H1 (cell line): Measurements from ENCODE around the gene CAMTA1. TPM values are rescaled to one million over a fixed set of nuclear protein-coding genes. Genes with fewer than 3 reads are reported as not detected.

Source experiments
- CTCF ChIA-PET: fragments of 300-600 bp; sonication (Branson Sonifier 250); formaldehyde crosslinking; loops from one replicate; lab custom pipeline; 2021; ENCODE audit not compliant: partially characterized antibody; lab: Charles Lee
- POLR2A ChIA-PET: fragments of 300-600 bp; sonication (Branson Sonifier 250); formaldehyde crosslinking; loops from one replicate; lab custom pipeline; 2021; ENCODE audit warnings: inconsistent platforms; ENCODE audit not compliant: partially characterized antibody; lab: Charles Lee
- DNase-seq, 2 experiments: peaks; one replicate each; pipeline versions ENCODE4 v3.0.0 to v3.0.0-alpha.2; 2010 to 2022; ENCODE audit warnings: low spot score in 2 of 2, low read depth in 1 of 2, mixed read lengths in 1 of 2
- FAIRE-seq: peaks from 2 replicates; lab custom pipeline; 2011; peaks lifted over from hg19 to GRCh38; lab: Jason Lieb, UNC
- H2AFZ ChIP-seq: 2 replicates; pipeline ENCODE4 v1.8.1; 2012; ENCODE audit warnings: low read length, inconsistent platforms
- H2AK5ac ChIP-seq: 2 replicates; pipeline ENCODE4 v1.6.1; 2013; ENCODE audit warnings: low read depth, low read length
- H2BK120ac ChIP-seq: replicated peaks from 2 replicates; pipeline ENCODE3; 2013; ENCODE audit warnings: low read depth, low read length, inconsistent platforms
- H2BK12ac ChIP-seq: 2 replicates; pipeline ENCODE4 v1.6.1; 2013; ENCODE audit warnings: low read depth, low read length
- H2BK15ac ChIP-seq: 2 replicates; pipeline ENCODE4 v1.6.1; 2013; ENCODE audit warnings: low read length
- H2BK20ac ChIP-seq: 2 replicates; pipeline ENCODE4 v1.6.1; 2013; ENCODE audit warnings: low read length
- H2BK5ac ChIP-seq: 2 replicates; pipeline ENCODE4 v1.6.1; 2013; ENCODE audit warnings: low read depth, low read length
- H3K14ac ChIP-seq: 2 replicates; pipeline ENCODE4 v1.6.1; 2013; ENCODE audit warnings: inconsistent platforms; ENCODE audit not compliant: insufficient read length
- H3K18ac ChIP-seq: 2 replicates; pipeline ENCODE4 v1.6.1; 2013; ENCODE audit warnings: low read length; ENCODE audit errors: extremely low read depth
- H3K23ac ChIP-seq: 2 replicates; pipeline ENCODE4 v1.6.1; 2013; ENCODE audit warnings: inconsistent platforms; ENCODE audit not compliant: insufficient read length
- H3K23me2 ChIP-seq: 2 replicates; pipeline ENCODE4 v1.6.1; 2013; ENCODE audit warnings: low read depth, low read length
- H3K27ac ChIP-seq: 2 replicates; pipeline ENCODE4 v1.6.1; 2011; ENCODE audit warnings: low read depth, low read length, inconsistent platforms
- H3K27me3 ChIP-seq, 4 experiments: replicated peaks in 1 of 4; 1 replicate in 1 of 4; 2 replicates in 3 of 4; pipeline versions ENCODE4 v1.6.1 to v1.8.1; 2011 to 2013; ENCODE audit warnings: low read length in 3 of 4, mild to moderate bottlenecking in 3 of 4, inconsistent platforms in 2 of 4, mixed read lengths in 2 of 4, moderate library complexity in 1 of 4; ENCODE audit not compliant: control insufficient read depth in 3 of 4, insufficient read depth in 3 of 4; ENCODE audit errors: extremely low read depth in 1 of 4
- H3K36me3 ChIP-seq, 4 experiments: 2 replicates each; pipeline versions ENCODE4 v1.6.1 to v1.8.1; 2011 to 2013; ENCODE audit warnings: mild to moderate bottlenecking in 4 of 4, low read length in 3 of 4, moderate library complexity in 2 of 4, control low read depth in 1 of 4, inconsistent platforms in 1 of 4; ENCODE audit not compliant: insufficient read depth in 4 of 4, control insufficient read depth in 2 of 4
- H3K4ac ChIP-seq: replicated peaks from 2 replicates; pipeline ENCODE3; 2013; ENCODE audit warnings: low read length, low read depth, mixed read lengths, inconsistent platforms; ENCODE audit not compliant: insufficient read length
- H3K4me1 ChIP-seq, 4 experiments: replicated peaks in 1 of 4; 1 replicate in 1 of 4; 2 replicates in 3 of 4; pipeline versions ENCODE4 v1.6.1 to v1.8.1; 2011 to 2013; ENCODE audit warnings: low read length in 3 of 4, inconsistent platforms in 2 of 4, mixed read lengths in 1 of 4; ENCODE audit not compliant: insufficient read depth in 4 of 4, control insufficient read depth in 3 of 4
- H3K4me2 ChIP-seq, 2 experiments: 2 replicates each; pipeline versions ENCODE4 v1.6.1 to v1.8.1; 2011 to 2013; ENCODE audit warnings: low read depth in 2 of 2, low read length in 2 of 2, control low read depth in 1 of 2, inconsistent platforms in 1 of 2, mild to moderate bottlenecking in 1 of 2; ENCODE audit not compliant: insufficient read depth in 1 of 2
- H3K4me3 ChIP-seq, 4 experiments: fragments of 200-600, 300-600 bp in 1 of 4; sonication (generic), shearing (Covaris generic), sonication (Bioruptor Twin) in 1 of 4; 2 replicates each; pipeline versions ENCODE4 v1.5.1 to v1.8.1; 2011 to 2016; ENCODE audit warnings: low read length in 4 of 4, low read depth in 3 of 4, control low read depth in 2 of 4, inconsistent platforms in 2 of 4, mild to moderate bottlenecking in 2 of 4, mixed read lengths in 1 of 4, moderate library complexity in 1 of 4; ENCODE audit not compliant: insufficient read depth in 2 of 4; ENCODE audit errors: extremely low read depth in 1 of 4
- H3K56ac ChIP-seq: replicated peaks from 2 replicates; pipeline ENCODE3; 2013; ENCODE audit warnings: low read depth, mild to moderate bottlenecking, mixed read lengths, low read length, inconsistent platforms; ENCODE audit not compliant: insufficient read length
- H3K79me1 ChIP-seq: 2 replicates; pipeline ENCODE4 v1.6.1; 2013; ENCODE audit warnings: low read depth, low read length, control low read depth
- H3K79me2 ChIP-seq, 2 experiments: 2 replicates each; pipeline versions ENCODE4 v1.6.1 to v1.8.1; 2012 to 2013; ENCODE audit warnings: low read length in 2 of 2, mild to moderate bottlenecking in 2 of 2, inconsistent platforms in 1 of 2; ENCODE audit not compliant: insufficient read depth in 2 of 2, control insufficient read depth in 1 of 2
- H3K9ac ChIP-seq, 4 experiments: replicated peaks in 1 of 4; 1 replicate in 1 of 4; 2 replicates in 3 of 4; pipeline versions ENCODE4 v1.6.1 to v1.8.1; 2011 to 2013; ENCODE audit warnings: low read depth in 3 of 4, low read length in 3 of 4, control low read depth in 2 of 4, mild to moderate bottlenecking in 2 of 4, moderate library complexity in 2 of 4, inconsistent platforms in 1 of 4; ENCODE audit errors: extremely low read depth in 1 of 4
- H3K9me3 ChIP-seq, 2 experiments: 2 replicates each; pipeline versions ENCODE4 v1.6.1 to v1.8.1; 2012 to 2013; ENCODE audit warnings: mild to moderate bottlenecking in 2 of 2, moderate library complexity in 2 of 2, control low read depth in 1 of 2, inconsistent platforms in 1 of 2, low read depth in 1 of 2, low read length in 1 of 2, mixed read lengths in 1 of 2; ENCODE audit not compliant: insufficient read depth in 2 of 2
- H4K20me1 ChIP-seq, 2 experiments: replicated peaks in 1 of 2; 2 replicates each; pipeline versions ENCODE3 to v1.8.1; 2011 to 2013; ENCODE audit warnings: inconsistent platforms in 2 of 2, low read length in 2 of 2, mild to moderate bottlenecking in 1 of 2; ENCODE audit not compliant: insufficient read depth in 2 of 2, control insufficient read depth in 1 of 2
- H4K5ac ChIP-seq: 2 replicates; pipeline ENCODE4 v1.6.1; 2013; ENCODE audit warnings: low read length, low read depth, mixed read lengths, inconsistent platforms; ENCODE audit not compliant: insufficient read length
- H4K8ac ChIP-seq: 2 replicates; pipeline ENCODE4 v1.8.0; 2013; ENCODE audit warnings: mild to moderate bottlenecking, moderate library complexity, low read length, inconsistent platforms; ENCODE audit not compliant: insufficient read depth; ENCODE audit errors: extremely low read depth
- H4K91ac ChIP-seq: replicated peaks from 2 replicates; pipeline ENCODE3; 2013; ENCODE audit warnings: low read length, mixed read lengths, inconsistent platforms; ENCODE audit not compliant: insufficient read length
- CBX5 ChIP-seq: fragments of 300-800, 300-1000 bp; sonication (generic); IDR thresholded peaks from 2 replicates; pipeline ENCODE4 v1.7.1; 2016; ENCODE audit warnings: antibody characterized with exemption, low read length, low read depth
- CREB1 ChIP-seq: IDR thresholded peaks from 2 replicates; pipeline ENCODE4 v1.6.1; 2012; ENCODE audit warnings: inconsistent platforms
- CTBP2 ChIP-seq: IDR thresholded peaks from 2 replicates; pipeline ENCODE4 v1.7.0; 2011; ENCODE audit warnings: borderline replicate concordance, mild to moderate bottlenecking, moderate library complexity, mixed read lengths, low read length; ENCODE audit not compliant: insufficient read depth, insufficient read length
- EP300 ChIP-seq, 2 experiments: IDR thresholded peaks; 1 replicate in 1 of 2; 2 replicates in 1 of 2; pipeline ENCODE4 v1.6.1; 2011 to 2012; ENCODE audit warnings: low read depth in 2 of 2, low read length in 2 of 2, mild to moderate bottlenecking in 2 of 2, borderline replicate concordance in 1 of 2, inconsistent platforms in 1 of 2, moderate library complexity in 1 of 2
- KDM4A ChIP-seq: IDR thresholded peaks from one replicate; pipeline ENCODE4 v1.7.1; 2012; ENCODE audit warnings: low read depth, mild to moderate bottlenecking, moderate library complexity, low read length, inconsistent platforms; ENCODE audit not compliant: severe bottlenecking
- KDM5A ChIP-seq: fragments of 200-600 bp; IDR thresholded peaks from 2 replicates; pipeline ENCODE4 v1.7.1; 2012; ENCODE audit warnings: mild to moderate bottlenecking, low read length, inconsistent platforms, mixed read lengths
- RFX5 ChIP-seq: IDR thresholded peaks from 2 replicates; pipeline ENCODE4 v1.6.1; 2011; ENCODE audit warnings: low read depth, low read length, improper control_type of control experiment, borderline replicate concordance
- RNF2 ChIP-seq: fragments of 200-900, 300-1000 bp; sonication (generic); IDR thresholded peaks from 2 replicates; pipeline ENCODE4 v1.7.1; 2016; ENCODE audit warnings: borderline replicate concordance, low read depth, mild to moderate bottlenecking, antibody characterized with exemption, low read length; ENCODE audit not compliant: poor library complexity, severe bottlenecking; ENCODE audit errors: missing control alignments
- SP1 ChIP-seq: IDR thresholded peaks from 2 replicates; pipeline ENCODE4 v1.6.1; 2011; ENCODE audit warnings: low read depth, low read length
- SP2 ChIP-seq: IDR thresholded peaks from 2 replicates; pipeline ENCODE4 v1.6.1; 2012; ENCODE audit warnings: mild to moderate bottlenecking, low read length, inconsistent platforms
- TAF7 ChIP-seq: optimal IDR thresholded peaks from 2 replicates; pipeline ENCODE3; 2011; ENCODE audit warnings: low read depth, mild to moderate bottlenecking, inconsistent platforms, low read length, moderate library complexity, borderline replicate concordance
- TEAD4 ChIP-seq: IDR thresholded peaks from 2 replicates; pipeline ENCODE4 v1.6.1; 2012; ENCODE audit warnings: low read depth, low read length, inconsistent platforms, mixed read lengths
- WGBS, 2 experiments: shearing (Covaris generic) in 1 of 2; methylation state at CpG; one replicate each; pipeline versions ENCODE4 v1.1.6 to v1.1.7; 2013 to 2015; ENCODE audit warnings: low lambda C conversion rate in 2 of 2, mixed read lengths in 2 of 2, inconsistent platforms in 1 of 2, low coverage in 1 of 2, missing lambda C conversion rate in 1 of 2; ENCODE audit not compliant: insufficient replicate concordance in 2 of 2, insufficient coverage in 1 of 2, insufficient read length in 1 of 2; ENCODE audit errors: extremely low coverage in 1 of 2, missing lambda C conversion rate in 1 of 2; 5-methylcytosine and 5-hydroxymethylcytosine counted together
- polyA plus RNA-seq, 7 experiments: library from polyadenylated mRNA; depleted of rRNA in 3 of 7; stranded (reverse) in 5 of 7; unstranded in 2 of 7; fragments of >200 nt in 5 of 7; fragments of 200-250 nt in 2 of 7; gene quantifications; 1 replicate in 5 of 7; 2 replicates in 1 of 7; 4 replicates in 1 of 7; pipeline versions ENCODE4 v1.2.1 to v1.2.3, GENCODE V29; 2011 to 2013; ENCODE audit warnings: missing spikeins in 2 of 7, mixed read lengths in 2 of 7
- total RNA-seq: library from RNA; stranded (reverse); fragmentation: NEBNext Ultra II Directional; extraction: Animal tissue kit (Norgen Biotek cat#: 25700); gene quantifications from 2 replicates; pipeline ENCODE4 v1.2.1, GENCODE V29; 2021

Gene CAMTA1
- total and polyA plus RNA-seq, 2 of the 8 experiments (the other 6 are each of a cell fraction or from before 2014, with no cell fraction given), result 65.0 to 119 TPM

- Histone ChIP-seq H2BK5ac (no peak overlapping the region), H2BK20ac (no peak overlapping the region), H3K9me3 (peaks cover 0 to 6% of the 10 kb centered on the region in 2 experiments; a peak in 1 of 4 replicates), H2BK120ac (no peak overlapping the region), H3K79me1 (no peaks in the 10 kb centered on the region), H3K23ac (no peak overlapping the region), H4K20me1 (peaks cover 0 to 2% of the 10 kb centered on the region in 2 experiments), H3K4me3 (peak overlapping the region; percentile 40 to 66 (median 55)), H3K56ac (no peak overlapping the region), H4K91ac (no peak overlapping the region), H3K36me3 (peaks cover 7 to 46% (median 21%) of the 10 kb centered on the region in 4 experiments; a peak in 6 of 8 replicates), H3K4me2 (peak overlapping the region; percentile 54 to 60), H3K27me3 (peaks cover 0 to 8% (median 7%) of the 10 kb centered on the region in 4 experiments; a peak in 5 of 7 replicates), H3K4me1 (peaks cover 0 to 6% (median 0%) of the 10 kb centered on the region in 4 experiments; a peak in 2 of 7 replicates), H3K14ac (no peak overlapping the region), H3K27ac (no peak overlapping the region), H3K4ac (no peak overlapping the region), H4K5ac (peak overlapping the region; percentile 36), H3K9ac (peak overlapping the region in 2 of 4 experiments; percentile 8 to 24; a peak in 3 of 7 replicates), H4K8ac (peak overlapping the region; percentile 57; the same call in 1 of the 2 replicates), H2AK5ac (0 out of 2 replicates have a peak overlapping the region, but pooled peaks have one; percentile 53), H2BK12ac (no peak overlapping the region), H3K18ac (no peak overlapping the region), H2AFZ (no peak overlapping the region), H2BK15ac (no peak overlapping the region), H3K23me2 (peaks cover 2% of the 10 kb centered on the region; the same call in 1 of the 2 replicates), H3K79me2 (no peaks in the 10 kb centered on the region)
- WGBS, 2 experiments, result 26% methylated on average over 11 of the region's 34 CpGs; no CpG with 5 or more reads in 1 of the 2 experiments
- peak in 1 of 2 experiments; percentile 82 for DNase-seq
- FAIRE-seq, result no peak
- ChIA-PET POLR2A (interaction anchor here (0.9 to 2.8 kb wide), 6 partner anchors 9 to 587 kb away, joined by 3 to 8 read pairs (median 3); partner anchors contain the start of gene VAMP3), CTCF (interaction anchor here (0.7 to 2.0 kb wide), 3 partner anchors 114 to 116 kb away, joined by 3 to 7 read pairs (median 7); no protein-coding TSS in a partner anchor)
- no peak for TF ChIP-seq CTBP2
- no peak for TF ChIP-seq TEAD4
- TF ChIP-seq KDM4A, result peak; percentile 57
- TF ChIP-seq KDM5A, result no peak
- no peak for TF ChIP-seq SP2
- no peak for TF ChIP-seq RFX5
- TF ChIP-seq CBX5, result no peak
- TF ChIP-seq CREB1, result no peak
- TF ChIP-seq EP300 (IDR thresholded peaks at IDR 0.05; ENCODE audit: borderline replicate concordance in 1 of 2, low read depth in 2 of 2, low read length in 2 of 2), result no peak
- no peak for TF ChIP-seq TAF7
- no peak for TF ChIP-seq RNF2
- TF ChIP-seq SP1, result no peak
Observed at GRCh38 chr1:7783178-7783711, 998.0 kb downstream of the CAMTA1 start.
